HepG2 (cell line): Measurements from ENCODE around the gene RALB. TPM values are rescaled to one million over a fixed set of nuclear protein-coding genes. Genes with fewer than 3 reads are reported as not detected.

Experiments
- CCAR2 ChIP-seq: fragments of 200-400 bp; formaldehyde crosslinking; optimal IDR thresholded peaks from 2 replicates; pipeline ENCODE3; 2018; ENCODE audit warnings: low read depth, mild to moderate bottlenecking, low read length, moderate library complexity
- CTCF ChIP-seq: sonication (generic); formaldehyde crosslinking; IDR thresholded peaks from 2 replicates; pipeline ENCODE4 v1.5.0; 2020; ENCODE audit warnings: mild to moderate bottlenecking, missing genetic modification reagents, moderate library complexity
- HDAC2 ChIP-seq: sonication (generic); formaldehyde crosslinking; IDR thresholded peaks from 2 replicates; pipeline ENCODE4 v1.4.0; 2020; ENCODE audit warnings: missing genetic modification reagents
- MLX ChIP-seq: IDR thresholded peaks from 2 replicates; pipeline ENCODE4 v1.6.1; 2016
- NKX3-1 ChIP-seq: sonication (generic); formaldehyde crosslinking; IDR thresholded peaks from 2 replicates; pipeline ENCODE4 v1.5.0; 2020; ENCODE audit warnings: missing genetic modification reagents
- PITX1 ChIP-seq: sonication (generic); formaldehyde crosslinking; IDR thresholded peaks from 2 replicates; pipeline ENCODE4 v1.5.1; 2020; ENCODE audit warnings: mild to moderate bottlenecking, missing genetic modification reagents
- POGZ ChIP-seq: sonication (generic); formaldehyde crosslinking; IDR thresholded peaks from 2 replicates; pipeline ENCODE4 v1.4.0; 2020; ENCODE audit warnings: mild to moderate bottlenecking, missing genetic modification reagents
- RFXAP ChIP-seq: sonication (generic); formaldehyde crosslinking; IDR thresholded peaks from 2 replicates; pipeline ENCODE4 v1.4.0; 2020; ENCODE audit warnings: missing genetic modification reagents, borderline replicate concordance
- SETDB1 ChIP-seq: sonication (generic); formaldehyde crosslinking; IDR thresholded peaks from 2 replicates; pipeline ENCODE4 v1.5.1; 2020; ENCODE audit warnings: missing genetic modification reagents, mild to moderate bottlenecking, borderline replicate concordance
- SNRNP70 ChIP-seq: fragments of 200-400 bp; formaldehyde crosslinking; IDR thresholded peaks from 2 replicates; pipeline ENCODE4 v1.6.1; 2017; ENCODE audit warnings: mild to moderate bottlenecking, low read depth, low read length, moderate library complexity
- SP4 ChIP-seq: sonication (generic); formaldehyde crosslinking; IDR thresholded peaks from 2 replicates; pipeline ENCODE4 v1.8.1; 2023; ENCODE audit warnings: mild to moderate bottlenecking, missing genetic modification reagents
- SRSF1 ChIP-seq: fragments of 200-400 bp; formaldehyde crosslinking; optimal IDR thresholded peaks from 2 replicates; pipeline ENCODE3; 2017; ENCODE audit warnings: mild to moderate bottlenecking, low read depth, low read length, moderate library complexity
- TAF1 ChIP-seq: sonication (generic); formaldehyde crosslinking; IDR thresholded peaks from 2 replicates; pipeline ENCODE4 v1.4.0; 2020; ENCODE audit warnings: missing genetic modification reagents
- TRIM24 ChIP-seq: sonication (generic); formaldehyde crosslinking; IDR thresholded peaks from 2 replicates; pipeline ENCODE4 v1.8.0; 2022; ENCODE audit warnings: mild to moderate bottlenecking, missing genetic modification reagents
- ZBTB20 ChIP-seq: sonication (generic); formaldehyde crosslinking; IDR thresholded peaks from 2 replicates; pipeline ENCODE4 v1.8.1; 2023; ENCODE audit warnings: missing genetic modification reagents, low read depth, mild to moderate bottlenecking, borderline replicate concordance
- ZBTB33 ChIP-seq: sonication (generic); formaldehyde crosslinking; IDR thresholded peaks from 2 replicates; pipeline ENCODE4 v1.4.0; 2020; ENCODE audit warnings: missing genetic modification reagents
- ZFP37 ChIP-seq: sonication (generic); formaldehyde crosslinking; IDR thresholded peaks from 2 replicates; pipeline ENCODE4 v1.4.0; 2020; ENCODE audit warnings: missing genetic modification reagents, borderline replicate concordance
- ZNF124 ChIP-seq: sonication (generic); formaldehyde crosslinking; IDR thresholded peaks from 2 replicates; pipeline ENCODE4 v1.4.0; 2020; ENCODE audit warnings: missing genetic modification reagents
- ZNF136 ChIP-seq: sonication (generic); formaldehyde crosslinking; IDR thresholded peaks from 2 replicates; pipeline ENCODE4 v1.8.1; 2022; ENCODE audit warnings: low read depth, mild to moderate bottlenecking, moderate library complexity, missing genetic modification reagents
- ZNF205 ChIP-seq: IDR thresholded peaks from 2 replicates; pipeline ENCODE4 v1.6.1; 2018; ENCODE audit warnings: missing biosample characterization, missing genetic modification reagents
- ZNF510 ChIP-seq: sonication (generic); formaldehyde crosslinking; IDR thresholded peaks from 2 replicates; pipeline ENCODE4 v1.4.0; 2020; ENCODE audit warnings: low read depth, mild to moderate bottlenecking, missing genetic modification reagents
- ZNF557 ChIP-seq: sonication (generic); formaldehyde crosslinking; IDR thresholded peaks from 2 replicates; pipeline ENCODE4 v1.4.0; 2020; ENCODE audit warnings: missing genetic modification reagents
- ZNF580 ChIP-seq: IDR thresholded peaks from 2 replicates; pipeline ENCODE4 v1.6.1; 2016; ENCODE audit warnings: low read depth, borderline replicate concordance
- ZNF713 ChIP-seq: sonication (generic); formaldehyde crosslinking; IDR thresholded peaks from 2 replicates; pipeline ENCODE4 v1.4.0; 2020; ENCODE audit warnings: mild to moderate bottlenecking, missing genetic modification reagents
- ZNF761 ChIP-seq: sonication (generic); formaldehyde crosslinking; conservative IDR thresholded peaks from 2 replicates; pipeline ENCODE4 v1.4.0; 2020; ENCODE audit warnings: mild to moderate bottlenecking, missing genetic modification reagents
- polyA plus RNA-seq, 8 experiments: library from polyadenylated mRNA; depleted of rRNA in 3 of 8; stranded (reverse) in 7 of 8; unstranded in 1 of 8; fragments of >200 nt; fragmentation: Illumina TruSeq in 4 of 8; extraction: Trizol in 4 of 8; gene quantifications; 2 replicates each; pipeline versions ENCODE4 v1.2.1 to v1.2.3, GENCODE V29; 2011 to 2016; ENCODE audit warnings: low read depth in 4 of 8, missing spikeins in 1 of 8, mixed read lengths in 1 of 8; ENCODE audit not compliant: insufficient read depth in 1 of 8
- total RNA-seq, 5 experiments: library from RNA; depleted of rRNA; stranded (reverse); fragments of >200 nt; fragmentation: Illumina TruSeq; extraction: Trizol; gene quantifications; 2 replicates each; pipeline ENCODE4 v1.2.3, GENCODE V29; 2016; ENCODE audit warnings: low read depth in 1 of 5
- TF ChIP-seq, protein P1 (sequence below): sonication (generic); formaldehyde crosslinking; IDR thresholded peaks from 2 replicates; pipeline ENCODE4 v1.8.1; 2023; ENCODE audit warnings: missing genetic modification reagents, mild to moderate bottlenecking, borderline replicate concordance

The RALB gene
- total and polyA plus RNA-seq, 2 of the 13 experiments (the other 11 are each of a cell fraction or from before 2014, with no cell fraction given), result 37.8 to 43.2 TPM

DNA sequence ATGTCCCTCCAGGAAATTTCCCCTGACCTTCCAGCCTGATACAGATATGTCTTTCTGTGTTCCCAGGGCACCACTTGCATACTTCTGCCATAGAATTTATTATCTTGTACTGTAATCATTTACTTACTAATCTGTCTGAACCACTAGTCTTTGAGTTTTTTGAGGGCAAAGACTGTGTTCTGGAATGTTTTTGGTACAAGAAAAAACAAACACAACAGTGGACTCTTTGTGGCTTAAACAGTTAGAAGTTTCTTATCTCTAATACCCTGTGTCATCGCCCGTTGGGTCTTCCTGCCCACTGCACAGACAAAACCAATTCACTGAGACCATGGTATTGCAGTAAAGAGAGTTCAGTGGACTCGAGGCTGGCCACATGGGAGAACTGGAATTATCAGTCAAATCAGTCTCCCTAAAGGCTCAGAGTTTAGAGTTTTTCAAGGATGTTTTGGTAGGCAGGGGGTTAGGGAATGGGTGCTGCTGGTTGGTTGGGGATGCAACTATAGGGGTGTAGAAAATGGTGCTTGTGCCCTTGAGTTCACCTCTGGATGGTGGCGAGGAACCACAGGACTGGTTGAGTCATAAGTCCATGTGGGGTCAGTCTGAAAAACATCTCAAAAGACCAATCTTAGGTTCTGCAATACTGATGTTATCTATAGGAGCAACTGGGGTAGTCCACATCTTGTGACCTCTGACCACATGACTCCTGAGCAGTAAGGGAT is 20.3 kb downstream of the RALB start (continued):
- TF ChIP-seq ZNF510 (CRISPR knock-in tag) (peak; percentile 64; the same call in 1 of the 2 replicates), RFXAP (CRISPR knock-in tag) (peak; percentile 74), SP4 (CRISPR knock-in tag) (no peak), ZNF713 (no peak), ZNF136 (CRISPR knock-in tag) (no peak), SETDB1 (CRISPR knock-in tag) (no peak), ZNF761 (CRISPR knock-in tag) (peak; percentile 69; the same call in 1 of the 2 replicates), ZNF557 (CRISPR knock-in tag) (0 out of 2 replicates have a peak, but pooled peaks have one; percentile 38), MLX (CRISPR knock-in tag) (peak; percentile 66; the same call in 1 of the 2 replicates), ZNF580 (CRISPR knock-in tag) (peak; percentile 65; the same call in 1 of the 2 replicates), ZNF124 (0 out of 2 replicates have a peak, but pooled peaks have one; percentile 64), TAF1 (CRISPR knock-in tag) (peak; percentile 44; the same call in 1 of the 2 replicates), CCAR2 (no peak), CTCF (CRISPR knock-in tag) (no peak), NKX3-1 (CRISPR knock-in tag) (peak; percentile 72; the same call in 1 of the 2 replicates), TRIM24 (CRISPR knock-in tag) (peak; percentile 92), ZFP37 (no peak), SRSF1 (no peak), POGZ (CRISPR knock-in tag) (peak; percentile 95), SNRNP70 (no peak), PITX1 (CRISPR knock-in tag) (peak; percentile 90), HDAC2 (CRISPR knock-in tag) (peak; percentile 95), ZNF205 (CRISPR knock-in tag) (peak; percentile 50; the same call in 1 of the 2 replicates), ZBTB33 (CRISPR knock-in tag) (0 out of 2 replicates have a peak, but pooled peaks have one; percentile 32), ZBTB20 (peak; percentile 76; the same call in 1 of the 2 replicates)
- TF ChIP-seq, protein P1, sequence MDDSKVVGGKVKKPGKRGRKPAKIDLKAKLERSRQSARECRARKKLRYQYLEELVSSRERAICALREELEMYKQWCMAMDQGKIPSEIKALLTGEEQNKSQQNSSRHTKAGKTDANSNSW (CRISPR knock-in tag), result no peak
